Measurements from ENCODE around the gene LARGE2. TPM values are rescaled to one million over a fixed set of nuclear protein-coding genes. Genes with fewer than 3 reads are reported as not detected.
A peak's percentile ranks its signal among the peaks of the same experiment; 100 is the strongest.
"Not testable (repeated sequence)": the region's sequence is repeated elsewhere in the genome, so short reads cannot be mapped to it uniquely, and the experiment has no call there.

LARGE2 gene
- total RNA-seq, 2 donors from 2014 or later: 0.62 to 1.1 TPM

DNA sequence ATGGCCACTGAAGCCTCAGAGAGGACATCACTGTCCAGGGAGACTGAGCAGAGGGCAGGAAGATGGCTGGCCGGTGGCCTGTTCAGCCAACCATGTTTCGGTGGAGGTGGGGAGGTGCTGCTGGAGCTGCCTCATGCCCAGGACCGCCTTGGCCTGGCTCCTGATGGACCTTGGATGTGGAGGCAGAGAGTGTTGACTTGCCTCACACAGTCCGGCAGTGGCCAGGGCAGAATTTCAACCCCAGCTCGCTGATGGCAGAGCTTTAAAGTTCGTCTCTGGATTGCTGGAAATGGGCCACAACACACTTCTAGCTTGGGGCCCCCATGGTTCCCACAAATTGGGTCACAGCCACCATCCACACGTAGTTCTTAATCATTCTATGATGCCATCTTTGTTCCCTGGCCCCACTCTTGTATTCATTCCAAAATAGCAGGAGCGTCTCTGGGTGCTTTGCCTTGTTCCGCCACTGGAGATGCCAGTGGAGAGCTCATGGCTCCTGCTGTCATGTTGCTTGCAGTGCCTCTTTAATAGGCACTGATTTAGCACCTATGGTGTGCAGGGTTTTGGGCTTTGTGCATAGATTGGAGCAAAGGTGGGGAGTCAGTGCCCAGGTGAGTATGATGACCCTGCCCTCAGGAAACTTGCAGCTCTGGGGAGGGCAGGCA is 31.4 kb upstream of the LARGE2 start:
- no peak overlapping the region for H3K27ac Mint-ChIP-seq
- no peaks in the 10 kb centered on the region for H3K36me3 Mint-ChIP-seq
- no peaks in the 10 kb centered on the region for H3K9me3 Mint-ChIP-seq
- DNase-seq (ENCODE audit: low spot score in 2 of 2) (no peak), ATAC-seq (no peak)

DNA sequence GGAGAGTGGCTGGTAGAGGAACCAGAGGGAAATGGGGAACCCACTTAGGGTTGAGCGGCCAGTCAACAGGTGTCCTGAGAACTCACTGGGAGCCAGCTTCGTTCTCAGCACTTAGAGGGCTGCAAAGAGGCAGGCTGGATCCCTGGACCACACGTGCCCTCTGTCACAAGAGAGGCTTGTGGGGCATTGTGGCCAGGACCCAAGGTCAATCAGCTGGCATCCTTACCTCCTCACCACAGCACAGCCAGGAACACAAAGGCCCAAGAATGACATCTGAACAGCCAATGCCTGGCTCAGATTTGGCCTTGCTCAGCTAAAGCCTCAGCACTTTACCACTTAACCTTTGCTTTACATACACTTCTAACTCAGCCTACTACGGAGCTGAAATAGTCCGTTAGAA is 29.6 kb upstream of the LARGE2 start:
- H3K36me3 Mint-ChIP-seq: no peaks in the 10 kb centered on the region
- no peak for DNase-seq (ENCODE audit: low spot score in 2 of 2)
- H3K27ac Mint-ChIP-seq: no peak overlapping the region
- no peaks in the 10 kb centered on the region for H3K9me3 Mint-ChIP-seq
- ATAC-seq: no peak

DNA sequence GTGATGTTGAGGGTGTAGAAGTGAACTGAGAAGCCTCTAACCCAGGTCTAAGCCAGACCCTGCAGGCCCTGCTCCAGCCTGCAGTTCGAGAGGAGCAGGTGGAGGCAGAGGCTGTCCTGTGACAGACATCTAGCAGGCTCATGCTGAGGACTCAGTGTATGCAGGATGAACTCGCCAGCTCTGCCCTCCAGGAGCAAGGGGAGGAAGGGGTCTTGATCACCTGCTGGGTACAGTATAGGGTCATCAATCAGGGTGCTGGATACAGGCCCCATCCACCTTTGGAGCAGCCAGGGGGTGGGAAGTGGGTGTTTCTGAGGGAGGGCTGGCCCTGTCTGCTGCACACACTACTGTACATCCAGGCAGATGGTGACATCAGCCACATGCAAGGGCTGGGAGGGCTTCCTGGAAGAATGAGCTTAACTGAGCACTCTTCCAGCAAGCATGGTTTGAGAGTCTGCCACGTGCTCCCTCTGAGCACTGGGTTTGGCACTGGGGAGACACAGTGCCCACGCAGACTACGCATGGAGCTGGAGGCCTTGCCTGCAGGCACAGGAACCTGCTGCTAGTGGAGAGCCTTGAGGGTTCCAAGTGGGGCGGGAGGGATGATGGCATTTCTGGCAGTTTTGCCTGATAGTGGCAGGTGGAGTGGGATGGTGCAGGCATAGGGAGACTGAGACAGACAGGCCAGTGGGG is 27.8 kb upstream of the LARGE2 start:
- H3K27ac Mint-ChIP-seq: no peak overlapping the region
- H3K36me3 Mint-ChIP-seq: no peaks in the 10 kb centered on the region
- ATAC-seq: no peak
- no peak for DNase-seq (ENCODE audit: low spot score in 2 of 2)
- H3K9me3 Mint-ChIP-seq: no peaks in the 10 kb centered on the region

DNA sequence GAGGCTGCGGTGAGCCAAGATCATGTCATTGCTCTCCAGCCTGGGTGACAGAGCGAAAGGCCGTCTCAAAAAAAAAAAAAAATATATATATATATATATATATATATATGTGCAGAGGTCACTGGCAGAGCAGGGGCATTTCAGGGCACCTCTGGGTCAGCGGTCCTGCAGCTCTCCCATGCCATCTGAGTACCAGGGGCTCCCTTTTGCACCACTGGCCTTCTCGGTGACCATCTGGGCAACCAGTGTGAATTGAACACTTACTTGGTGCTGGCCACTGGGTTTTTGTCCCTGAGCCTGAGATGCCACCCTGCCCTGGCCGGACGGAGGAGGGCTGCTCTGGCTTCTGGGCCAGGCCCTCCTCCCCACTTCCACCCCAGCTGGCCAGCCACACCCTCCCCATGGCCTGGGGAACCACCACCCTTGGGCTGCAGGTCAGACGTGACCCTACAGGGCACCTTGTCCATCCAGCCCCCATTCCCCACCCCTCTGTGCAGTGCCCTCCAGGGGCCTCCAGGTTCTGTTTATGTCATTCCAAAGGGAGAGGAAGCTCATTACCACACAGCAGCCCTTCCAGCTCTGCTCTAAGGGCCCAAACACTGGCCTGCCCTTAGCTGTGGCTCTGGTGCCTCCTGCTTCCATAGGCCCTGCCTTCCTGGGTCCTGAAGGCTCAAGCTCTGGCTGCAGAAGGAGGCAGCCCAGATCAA is 26.8 kb upstream of the LARGE2 start:
- no peak for ATAC-seq
- Mint-ChIP-seq H3K9me3 (no peaks in the 10 kb centered on the region), H3K36me3 (no peaks in the 10 kb centered on the region), H3K27ac (no peak overlapping the region)
- peak in 1 of 2 donors; percentile 50 for DNase-seq (ENCODE audit: low spot score in 2 of 2)

DNA sequence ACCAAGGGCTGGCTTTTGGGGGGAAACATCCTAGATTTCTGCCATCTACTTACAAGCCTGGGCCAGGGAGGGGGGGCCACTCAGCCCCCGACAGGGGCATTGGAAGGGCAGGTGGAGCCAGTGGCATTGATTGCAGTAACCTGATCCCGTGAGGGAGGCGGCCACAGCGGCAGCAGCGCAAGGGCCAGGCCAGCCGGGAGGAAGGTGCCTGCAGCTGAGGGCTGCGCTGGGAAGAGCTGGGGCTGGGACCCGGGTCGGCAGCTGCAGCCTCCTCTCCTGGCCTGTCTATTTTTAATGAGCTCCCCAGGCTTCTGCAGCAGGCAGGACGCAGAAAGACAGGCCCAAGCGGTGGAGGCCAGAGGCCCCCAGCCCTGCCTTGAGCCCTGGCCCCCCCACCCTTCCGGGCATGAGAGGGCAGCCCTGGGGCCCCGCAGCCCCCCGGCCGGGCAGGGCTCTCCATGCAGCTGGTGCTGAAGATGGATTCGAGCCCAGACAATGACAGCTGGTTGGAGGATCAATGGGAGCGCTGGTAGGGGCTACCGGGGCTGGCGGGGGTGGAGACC is 26.0 kb upstream of the LARGE2 start:
- DNase-seq (ENCODE audit: low spot score in 2 of 2): peak in 1 of 2 donors; percentile 47
- Mint-ChIP-seq H3K27ac (no peak overlapping the region), H3K36me3 (no peaks in the 10 kb centered on the region)

DNA sequence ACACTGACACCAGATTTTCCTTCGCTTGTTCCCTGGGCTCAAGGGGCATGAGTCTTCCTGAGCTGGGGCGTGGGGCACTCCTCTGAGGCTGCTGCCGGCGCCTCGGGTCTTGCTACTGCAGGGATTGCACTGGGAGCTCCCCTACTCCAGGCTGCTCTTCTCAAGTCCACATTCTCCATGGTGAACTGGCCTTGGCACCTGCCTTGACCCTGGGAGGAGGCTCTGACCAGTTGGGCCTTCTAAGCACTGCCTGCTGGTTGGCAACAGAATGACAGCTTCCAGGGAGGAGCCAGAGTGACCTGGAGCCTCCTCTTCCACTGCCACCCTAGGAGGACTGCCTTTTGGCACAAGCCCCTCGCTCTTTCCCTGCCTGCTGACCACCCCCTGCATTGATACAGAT is 24.9 kb upstream of the LARGE2 start:
- H3K9me3 Mint-ChIP-seq: no peaks in the 10 kb centered on the region
- no peak overlapping the region for H3K27ac Mint-ChIP-seq
- DNase-seq (ENCODE audit: low spot score in 2 of 2) (peak in 1 of 2 donors; percentile 54), ATAC-seq (no peak)
- H3K36me3 Mint-ChIP-seq: no peaks in the 10 kb centered on the region

More for the DNA sequence above, 26.0 kb upstream of the LARGE2 start:
- H3K9me3 Mint-ChIP-seq: no peaks in the 10 kb centered on the region
- no peak for ATAC-seq

DNA sequence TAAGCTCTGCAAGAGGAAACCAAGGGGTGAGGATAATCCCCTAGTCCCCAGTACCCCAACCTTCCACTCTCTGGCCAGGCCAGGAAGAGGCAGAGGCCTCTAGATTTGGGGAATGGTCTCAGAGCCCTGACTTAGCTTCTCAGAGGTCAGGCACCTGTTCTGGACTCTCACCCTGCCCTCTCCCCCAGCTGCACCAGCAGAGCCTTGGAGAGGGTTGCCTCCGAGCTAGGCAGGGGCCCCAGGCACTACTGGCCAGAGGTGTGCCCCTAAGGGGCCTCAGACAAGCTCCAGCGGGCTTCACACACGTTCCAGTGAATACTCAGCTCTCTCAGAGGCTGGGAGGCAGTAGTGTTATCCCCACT is 23.4 kb upstream of the LARGE2 start:
- no peak for ATAC-seq

DNA sequence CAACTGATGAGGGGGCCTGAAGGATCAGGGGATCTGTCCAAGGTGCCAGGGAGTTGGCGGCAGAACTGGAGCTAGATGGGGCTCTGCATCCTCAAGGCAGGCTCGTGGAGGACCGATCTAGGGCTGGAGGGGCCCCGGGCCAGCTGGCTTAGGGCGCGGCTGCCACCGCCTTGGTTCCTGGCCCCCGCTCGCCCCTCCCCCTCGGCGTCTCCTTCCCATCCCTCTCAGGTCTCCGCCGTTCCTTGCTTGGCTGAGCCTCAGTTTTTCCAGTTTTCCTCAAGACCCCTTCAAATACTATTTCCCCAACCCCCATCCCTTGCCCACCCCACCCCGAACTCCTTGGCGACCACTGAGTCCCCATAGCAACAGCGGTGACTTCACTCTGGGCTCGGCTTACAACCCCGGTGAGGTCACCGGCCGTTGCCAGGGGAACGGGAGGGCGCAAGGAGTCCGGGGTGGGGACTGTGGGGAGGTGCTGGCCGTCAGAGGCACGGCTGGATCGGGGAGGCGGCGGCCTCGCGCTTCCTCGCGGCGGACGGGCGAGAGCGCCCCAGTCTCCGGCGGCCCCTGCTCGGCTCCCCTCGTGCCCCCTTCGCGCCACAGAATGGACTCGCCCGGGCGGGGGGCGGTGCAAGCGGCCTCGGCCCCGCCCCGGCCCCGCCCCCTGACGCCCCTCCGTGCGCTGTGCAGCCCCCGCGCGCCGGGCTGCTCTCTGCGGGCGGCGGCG is 22.8 kb upstream of the LARGE2 start:
- H3K36me3 Mint-ChIP-seq: no peaks in the 10 kb centered on the region
- ATAC-seq: peak; percentile 82 to 87
- DNase-seq (ENCODE audit: low spot score in 2 of 2): peak in 1 of 2 donors; percentile 69
- no peak overlapping the region for H3K27ac Mint-ChIP-seq
- no peaks in the 10 kb centered on the region for H3K9me3 Mint-ChIP-seq

More for the DNA sequence above, 23.4 kb upstream of the LARGE2 start:
- no peak overlapping the region for H3K27ac Mint-ChIP-seq
- DNase-seq (ENCODE audit: low spot score in 2 of 2): no peak
- H3K36me3 Mint-ChIP-seq: no peaks in the 10 kb centered on the region
- H3K9me3 Mint-ChIP-seq: no peaks in the 10 kb centered on the region

DNA sequence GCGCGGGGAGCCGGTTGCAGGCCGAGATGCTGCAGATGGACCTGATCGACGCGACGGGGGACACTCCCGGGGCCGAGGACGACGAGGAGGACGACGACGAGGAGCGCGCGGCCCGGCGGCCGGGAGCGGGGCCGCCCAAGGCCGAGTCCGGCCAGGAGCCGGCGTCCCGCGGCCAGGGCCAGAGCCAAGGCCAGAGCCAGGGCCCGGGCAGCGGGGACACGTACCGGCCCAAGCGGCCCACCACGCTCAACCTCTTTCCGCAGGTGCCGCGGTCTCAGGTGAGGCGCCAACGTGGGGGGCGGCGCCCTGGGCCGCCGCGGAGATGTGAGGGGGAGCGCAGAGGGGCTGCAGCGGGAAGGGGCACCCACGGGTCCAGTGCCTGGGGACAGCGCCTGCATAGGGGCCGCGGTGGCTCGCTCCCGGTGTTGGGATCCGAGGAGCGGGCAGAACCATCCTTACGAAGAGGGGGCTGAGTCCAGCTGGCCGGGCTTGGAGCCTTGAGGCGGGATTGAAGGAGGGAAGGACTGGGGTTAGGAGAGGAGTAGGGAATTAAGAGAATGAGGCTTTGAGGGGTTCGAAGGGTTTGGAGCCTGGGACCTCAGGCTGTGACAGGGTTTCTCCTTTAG is 22.2 kb upstream of the LARGE2 start:
- not testable (repeated sequence) for DNase-seq (ENCODE audit: low spot score in 2 of 2); ATAC-seq; H3K36me3 Mint-ChIP-seq; H3K9me3 Mint-ChIP-seq; H3K27ac Mint-ChIP-seq

DNA sequence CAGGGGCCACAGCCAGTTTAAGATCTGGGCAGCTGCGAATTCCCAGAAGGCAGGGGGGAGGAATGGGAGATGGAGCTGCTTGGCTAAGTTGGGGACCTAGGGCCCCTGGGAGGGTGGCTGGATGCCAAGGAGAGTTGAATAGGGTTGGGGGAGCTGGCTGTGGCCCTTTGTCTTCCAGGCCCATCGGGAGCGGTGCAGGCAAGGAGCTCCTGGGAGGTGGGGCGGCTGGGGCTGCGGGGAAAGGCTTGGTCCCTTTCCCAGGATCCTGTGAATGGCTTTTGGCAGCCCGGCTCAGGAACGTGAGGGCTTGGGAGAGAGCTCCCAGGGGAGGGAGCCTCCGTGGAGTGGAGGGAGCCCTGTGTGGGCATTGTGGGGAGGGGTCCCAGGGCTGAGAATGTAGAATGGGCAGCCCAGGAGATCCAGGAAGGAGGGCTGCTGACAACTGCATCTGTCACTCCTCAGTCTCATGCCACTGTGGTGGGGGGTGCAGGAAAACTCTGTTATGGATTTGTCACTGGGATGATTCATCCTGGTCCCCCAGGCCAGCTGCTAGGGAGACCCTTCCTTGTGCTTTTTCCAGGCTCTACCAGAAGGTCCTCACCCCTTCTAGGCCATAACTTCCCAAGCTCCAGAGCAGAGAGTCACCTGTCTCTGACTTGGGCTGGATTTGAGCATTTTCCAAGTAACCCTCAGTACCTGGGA is 21.4 kb upstream of the LARGE2 start:
- Mint-ChIP-seq H3K27ac (no peak overlapping the region), H3K36me3 (no peaks in the 10 kb centered on the region), H3K9me3 (no peaks in the 10 kb centered on the region)
- ATAC-seq (no peak), DNase-seq (ENCODE audit: low spot score in 2 of 2) (no peak)

DNA sequence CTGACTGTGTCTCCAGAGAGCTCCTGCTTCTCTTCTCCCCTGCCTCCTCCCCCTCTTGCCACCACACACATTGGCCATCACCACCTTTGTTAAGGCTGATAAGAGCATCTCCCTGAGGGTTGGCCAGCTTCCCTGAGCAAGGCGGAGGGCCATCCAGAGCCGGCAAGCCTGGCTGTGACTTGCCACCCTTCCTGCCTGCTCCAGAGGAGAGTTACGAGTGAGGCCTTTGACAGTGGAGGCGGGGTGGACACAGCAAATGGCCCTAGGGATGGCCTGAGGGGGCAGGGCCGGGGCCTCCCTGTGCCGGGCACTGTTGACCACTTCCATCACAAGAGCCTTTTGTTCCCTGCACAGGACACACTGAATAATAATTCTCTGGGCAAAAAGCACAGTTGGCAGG is 20.8 kb upstream of the LARGE2 start:
- DNase-seq (ENCODE audit: low spot score in 2 of 2) (no peak), ATAC-seq (no peak)
- H3K9me3 Mint-ChIP-seq: no peaks in the 10 kb centered on the region
- no peak overlapping the region for H3K27ac Mint-ChIP-seq
- H3K36me3 Mint-ChIP-seq: no peaks in the 10 kb centered on the region

DNA sequence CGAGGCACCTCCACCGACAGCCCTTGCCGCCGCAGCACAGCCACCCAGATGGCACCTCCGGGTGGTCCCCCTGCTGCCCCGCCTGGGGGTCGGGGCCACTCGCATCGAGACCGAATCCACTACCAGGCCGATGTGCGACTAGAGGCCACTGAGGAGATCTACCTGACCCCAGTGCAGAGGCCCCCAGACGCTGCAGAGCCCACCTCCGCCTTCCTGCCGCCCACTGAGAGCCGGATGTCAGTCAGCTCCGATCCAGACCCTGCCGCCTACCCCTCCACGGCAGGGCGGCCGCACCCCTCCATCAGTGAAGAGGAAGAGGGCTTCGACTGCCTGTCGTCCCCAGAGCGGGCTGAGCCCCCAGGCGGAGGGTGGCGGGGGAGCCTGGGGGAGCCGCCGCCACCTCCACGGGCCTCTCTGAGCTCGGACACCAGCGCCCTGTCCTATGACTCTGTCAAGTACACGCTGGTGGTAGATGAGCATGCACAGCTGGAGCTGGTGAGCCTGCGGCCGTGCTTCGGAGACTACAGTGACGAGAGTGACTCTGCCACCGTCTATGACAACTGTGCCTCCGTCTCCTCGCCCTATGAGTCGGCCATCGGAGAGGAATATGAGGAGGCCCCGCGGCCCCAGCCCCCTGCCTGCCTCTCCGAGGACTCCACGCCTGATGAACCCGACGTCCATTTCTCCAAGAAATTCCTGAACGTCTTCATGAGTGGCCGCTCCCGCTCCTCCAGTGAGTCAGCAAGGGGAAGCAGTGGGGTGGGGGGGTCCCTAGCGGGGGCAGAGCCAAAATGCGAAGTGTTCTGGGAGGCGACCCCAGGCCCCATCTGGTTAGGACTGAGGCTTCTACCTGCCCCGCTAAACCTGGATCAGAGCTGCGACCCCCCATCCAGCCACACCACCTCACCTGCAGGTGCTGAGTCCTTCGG is 19.7 kb upstream of the LARGE2 start:
- ATAC-seq: no peak
- no peaks in the 10 kb centered on the region for H3K36me3 Mint-ChIP-seq
- no peak for DNase-seq (ENCODE audit: low spot score in 2 of 2)
- H3K9me3 Mint-ChIP-seq: no peaks in the 10 kb centered on the region
- H3K27ac Mint-ChIP-seq: no peak overlapping the region

DNA sequence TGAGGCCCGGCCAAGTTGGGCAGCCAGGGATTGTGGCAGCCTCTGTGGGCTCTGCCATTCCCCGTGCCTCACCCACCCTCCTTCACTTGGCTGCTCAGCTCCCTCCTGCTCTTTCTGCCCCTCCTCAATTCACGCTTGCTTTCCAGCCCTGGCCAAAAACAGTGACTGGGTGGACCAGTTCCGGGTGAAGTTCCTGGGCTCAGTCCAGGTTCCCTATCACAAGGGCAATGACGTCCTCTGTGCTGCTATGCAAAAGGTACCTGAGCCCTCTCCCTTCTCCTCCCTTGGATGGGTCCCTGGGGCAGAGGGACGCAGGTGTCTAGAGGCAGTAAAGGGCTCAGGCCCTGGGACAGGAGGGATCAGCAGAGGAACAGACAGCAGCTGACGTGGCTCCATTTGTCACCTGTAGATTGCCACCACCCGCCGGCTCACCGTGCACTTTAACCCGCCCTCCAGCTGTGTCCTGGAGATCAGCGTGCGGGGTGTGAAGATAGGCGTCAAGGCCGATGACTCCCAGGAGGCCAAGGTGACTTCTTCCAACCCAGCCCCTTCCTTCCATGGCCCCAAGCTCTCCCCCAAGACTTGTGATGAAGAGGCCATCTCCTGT is 18.0 kb upstream of the LARGE2 start:
- H3K9me3 Mint-ChIP-seq: no peaks in the 10 kb centered on the region
- no peak for DNase-seq (ENCODE audit: low spot score in 2 of 2)
- H3K27ac Mint-ChIP-seq: no peak overlapping the region
- no peaks in the 10 kb centered on the region for H3K36me3 Mint-ChIP-seq
- ATAC-seq: no peak

DNA sequence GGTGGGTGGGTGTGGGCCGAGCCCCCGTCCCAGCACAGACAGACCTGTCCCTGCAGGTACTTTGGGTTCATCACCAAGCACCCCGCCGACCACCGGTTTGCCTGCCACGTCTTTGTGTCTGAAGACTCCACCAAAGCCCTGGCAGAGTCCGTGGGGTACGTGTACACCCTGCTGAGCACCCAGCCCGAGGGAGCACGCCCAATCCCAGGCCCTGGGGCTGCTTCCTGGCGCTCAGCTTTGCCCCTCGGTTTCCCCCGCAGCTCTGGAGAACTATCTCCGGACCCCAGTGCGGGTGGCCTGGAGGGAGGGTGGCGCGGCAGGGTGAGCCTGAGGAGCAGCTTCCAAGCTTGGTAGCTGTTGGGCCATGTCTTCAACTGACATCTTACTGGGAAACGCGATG is 17.4 kb upstream of the LARGE2 start:
- H3K9me3 Mint-ChIP-seq: no peaks in the 10 kb centered on the region
- no peaks in the 10 kb centered on the region for H3K36me3 Mint-ChIP-seq
- ATAC-seq (no peak), DNase-seq (ENCODE audit: low spot score in 2 of 2) (no peak)
- H3K27ac Mint-ChIP-seq: no peak overlapping the region

DNA sequence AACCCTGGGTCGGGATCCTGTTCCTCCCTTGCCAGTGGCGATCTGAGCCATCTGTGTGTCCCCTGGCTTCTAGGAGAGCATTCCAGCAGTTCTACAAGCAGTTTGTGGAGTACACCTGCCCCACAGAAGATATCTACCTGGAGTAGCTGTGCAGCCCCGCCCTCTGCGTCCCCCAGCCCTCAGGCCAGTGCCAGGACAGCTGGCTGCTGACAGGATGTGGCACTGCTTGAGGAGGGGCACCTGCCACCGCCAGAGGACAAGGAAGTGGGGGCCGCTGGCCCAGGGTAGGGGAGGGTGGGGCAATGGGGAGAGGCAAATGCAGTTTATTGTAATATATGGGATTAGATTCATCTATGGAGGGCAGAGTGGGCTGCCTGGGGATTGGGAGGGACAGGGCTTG is 16.9 kb upstream of the LARGE2 start:
- not testable (repeated sequence) for H3K36me3 Mint-ChIP-seq; H3K27ac Mint-ChIP-seq; DNase-seq (ENCODE audit: low spot score in 2 of 2); H3K9me3 Mint-ChIP-seq
- peak; percentile 2 to 6 for ATAC-seq
